D721Med (cell line): ENCODE results near the gene LRMDA.

ENCODE experiments used
- DNase-seq: peaks from one replicate; pipeline ENCODE4 v3.0.0; 2011; ENCODE audit warnings: low spot score; ENCODE audit not compliant: insufficient read length
- FAIRE-seq: peaks from 2 replicates; lab custom pipeline; 2011; peaks lifted over from hg19 to GRCh38; lab: Jason Lieb, UNC
- TF ChIP-seq, protein P1 (sequence below): IDR thresholded peaks from 2 replicates; pipeline ENCODE4 v1.5.1; 2012; ENCODE audit warnings: mild to moderate bottlenecking, control low read depth; ENCODE audit not compliant: insufficient read depth; ENCODE audit errors: missing control alignments

LRMDA gene

DNA sequence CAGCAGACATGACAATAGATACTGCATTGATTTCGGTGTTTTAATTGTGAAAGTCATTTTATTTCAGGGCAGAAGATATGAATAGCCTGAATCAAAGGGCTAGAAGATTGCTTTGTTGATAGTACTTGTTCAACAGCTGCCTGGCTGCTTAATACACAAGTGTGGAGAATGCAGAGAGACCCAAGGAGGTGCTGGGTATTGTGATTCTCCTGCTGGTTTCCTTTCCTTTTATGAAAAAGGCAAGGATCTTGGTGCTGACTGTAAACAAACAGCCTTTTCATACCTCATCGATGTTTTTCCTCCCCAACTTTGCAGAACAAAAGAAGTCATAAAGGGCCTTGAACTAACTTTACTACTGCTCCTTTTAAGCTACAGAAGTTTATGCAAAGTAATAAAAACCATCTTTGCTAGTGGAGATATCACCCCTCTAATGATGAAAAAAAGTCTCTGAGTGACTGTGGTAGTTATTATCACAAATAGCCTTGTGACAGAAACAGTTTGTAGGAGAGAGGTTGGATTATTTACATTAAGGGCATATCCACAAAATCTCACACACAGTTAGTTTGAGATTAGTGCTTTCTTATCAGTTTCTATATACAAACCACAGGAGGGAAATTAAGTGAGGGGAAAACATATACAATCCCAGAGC is 800.0 kb downstream of the LRMDA start:
- no peak for DNase-seq
- FAIRE-seq, result no peak
- TF ChIP-seq, protein P1, sequence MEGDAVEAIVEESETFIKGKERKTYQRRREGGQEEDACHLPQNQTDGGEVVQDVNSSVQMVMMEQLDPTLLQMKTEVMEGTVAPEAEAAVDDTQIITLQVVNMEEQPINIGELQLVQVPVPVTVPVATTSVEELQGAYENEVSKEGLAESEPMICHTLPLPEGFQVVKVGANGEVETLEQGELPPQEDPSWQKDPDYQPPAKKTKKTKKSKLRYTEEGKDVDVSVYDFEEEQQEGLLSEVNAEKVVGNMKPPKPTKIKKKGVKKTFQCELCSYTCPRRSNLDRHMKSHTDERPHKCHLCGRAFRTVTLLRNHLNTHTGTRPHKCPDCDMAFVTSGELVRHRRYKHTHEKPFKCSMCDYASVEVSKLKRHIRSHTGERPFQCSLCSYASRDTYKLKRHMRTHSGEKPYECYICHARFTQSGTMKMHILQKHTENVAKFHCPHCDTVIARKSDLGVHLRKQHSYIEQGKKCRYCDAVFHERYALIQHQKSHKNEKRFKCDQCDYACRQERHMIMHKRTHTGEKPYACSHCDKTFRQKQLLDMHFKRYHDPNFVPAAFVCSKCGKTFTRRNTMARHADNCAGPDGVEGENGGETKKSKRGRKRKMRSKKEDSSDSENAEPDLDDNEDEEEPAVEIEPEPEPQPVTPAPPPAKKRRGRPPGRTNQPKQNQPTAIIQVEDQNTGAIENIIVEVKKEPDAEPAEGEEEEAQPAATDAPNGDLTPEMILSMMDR, result no peak

DNA sequence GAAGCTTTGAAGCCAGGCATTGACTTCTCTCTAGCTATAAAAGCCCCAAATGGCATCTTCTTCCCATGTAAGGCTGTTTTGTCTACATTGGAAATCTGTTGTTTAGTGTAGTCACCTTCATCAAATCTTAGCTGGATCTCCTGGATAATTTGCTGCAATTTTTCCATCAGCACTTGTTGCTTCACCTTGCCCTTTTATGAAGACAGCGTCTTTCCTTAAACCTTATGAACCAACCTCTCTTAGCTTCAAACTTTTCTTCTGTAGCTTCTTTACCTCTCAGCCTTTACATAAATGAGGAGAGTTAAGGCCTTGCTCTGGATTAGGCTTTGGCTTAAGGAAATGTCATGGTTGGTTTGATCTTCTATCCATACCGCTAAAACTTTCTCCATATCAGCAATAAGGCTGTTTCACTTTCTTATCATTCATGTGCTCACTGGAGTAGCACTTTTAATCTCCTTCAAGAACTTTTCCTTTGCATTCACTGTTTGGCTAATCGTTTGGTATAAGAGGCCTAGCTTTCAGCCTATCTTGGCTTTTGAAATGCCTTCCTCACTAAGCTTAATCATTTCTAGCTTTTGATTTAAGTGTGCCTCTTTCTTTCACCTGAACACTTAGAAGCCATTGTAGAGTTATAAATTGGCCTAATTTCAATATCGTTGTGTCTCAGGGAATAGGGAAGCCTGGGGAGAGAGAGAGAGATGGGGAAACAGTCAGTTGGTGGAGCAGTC is 803.2 kb downstream of the LRMDA start:
- FAIRE-seq (no peak), DNase-seq (no peak)
- TF ChIP-seq, protein P1, result no peak

DNA sequence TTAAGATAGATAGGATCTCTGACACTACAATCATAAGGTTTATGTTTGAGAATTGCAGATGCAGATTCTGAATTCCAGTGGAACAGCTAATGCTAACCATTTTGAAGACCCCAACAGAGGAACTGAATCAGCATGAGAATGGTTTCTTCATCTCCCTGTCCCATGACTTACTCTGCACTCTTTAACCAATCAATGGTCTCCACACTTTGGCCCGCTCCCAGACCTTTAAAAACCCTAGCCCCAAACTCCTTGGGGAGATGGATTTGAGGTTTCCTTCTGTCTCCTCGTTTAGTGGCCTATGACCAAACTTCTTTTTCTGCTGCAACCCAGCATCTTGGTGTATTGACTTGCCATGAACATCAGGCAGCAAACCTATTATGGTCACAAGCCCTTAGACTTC is 804.9 kb downstream of the LRMDA start:
- TF ChIP-seq, protein P1, result no peak
- FAIRE-seq (no peak), DNase-seq (no peak)

- TF ChIP-seq, protein P1, result no peak
- no peak for FAIRE-seq
- DNase-seq, result no peak
Observed at GRCh38 chr10:76242956-76243355, 811.5 kb downstream of the LRMDA start.

GRCh38 chr10:76244061-76244686 is 812.8 kb downstream of the LRMDA start:
- no peak for FAIRE-seq
- no peak for DNase-seq
- TF ChIP-seq, protein P1, result no peak

- TF ChIP-seq, protein P1, result no peak
- DNase-seq (no peak), FAIRE-seq (no peak)
Observed at GRCh38 chr10:76245951-76246495, 814.6 kb downstream of the LRMDA start.
